Hematopoietic multipotent progenitor cell (in vitro differentiated cells): ENCODE data around the gene TMEM237. TPM values are rescaled to one million over a fixed set of nuclear protein-coding genes. Genes with fewer than 3 reads are reported as not detected.

Source experiments
- DNase-seq, 3 donors: peaks; one replicate each; pipeline ENCODE4 v3.0.0-alpha.2; 2011 to 2015; ENCODE audit warnings: low read depth in 2 of 3, low spot score in 2 of 3
- total RNA-seq: library from RNA; depleted of rRNA; stranded (reverse); fragments of >200 nt; gene quantifications from one replicate; pipeline ENCODE4 v1.2.3, GENCODE V29; 2012

TMEM237 gene
- total RNA-seq, 1 donor, result 8.6 TPM

- peak; percentile 74 to 88 (median 86) for DNase-seq
Measured at GRCh38 chr2:201642579-201643215, 606 bp downstream of the TMEM237 start.

GRCh38 chr2:201642086-201642578 lies 1.2 kb downstream of the TMEM237 start:
- DNase-seq, result no peak

GRCh38 chr2:201639205-201639604 lies 4.1 kb downstream of the TMEM237 start:
- DNase-seq, result no peak

GRCh38 chr2:201638326-201638725 lies 5.0 kb downstream of the TMEM237 start:
- no peak for DNase-seq

- DNase-seq, result no peak
Measured at GRCh38 chr2:201633661-201634249, 9.5 kb downstream of the TMEM237 start.

- DNase-seq, result no peak
Measured at GRCh38 chr2:201631041-201631440, 12.3 kb downstream of the TMEM237 start.

GRCh38 chr2:201630577-201630976 lies 12.7 kb downstream of the TMEM237 start:
- no peak for DNase-seq

GRCh38 chr2:201628545-201628944 lies 14.8 kb downstream of the TMEM237 start:
- no peak for DNase-seq

GRCh38 chr2:201622306-201622970 lies 20.9 kb downstream of the TMEM237 start:
- DNase-seq, result no peak

GRCh38 chr2:201621293-201621999 lies 21.9 kb downstream of the TMEM237 start:
- no peak for DNase-seq

GRCh38 chr2:201618744-201619662 lies 24.3 kb downstream of the TMEM237 start:
- DNase-seq, result peak in 2 of 3 donors; percentile 35 to 39

GRCh38 chr2:201608021-201608420 lies 35.3 kb downstream of the TMEM237 start:
- DNase-seq, result no peak

- no peak for DNase-seq
Measured at GRCh38 chr2:201607568-201607967, 35.7 kb downstream of the TMEM237 start.

- no peak for DNase-seq
Measured at GRCh38 chr2:201600906-201601305, 42.4 kb downstream of the TMEM237 start.

GRCh38 chr2:201597397-201597796 lies 45.9 kb downstream of the TMEM237 start:
- no peak for DNase-seq

GRCh38 chr2:201580486-201580885 lies 62.8 kb downstream of the TMEM237 start:
- DNase-seq, result no peak

- no peak for DNase-seq
Measured at GRCh38 chr2:201579536-201579935, 63.8 kb downstream of the TMEM237 start.

GRCh38 chr2:201575971-201576370 lies 67.3 kb downstream of the TMEM237 start:
- DNase-seq, result no peak

GRCh38 chr2:201574766-201575165 lies 68.5 kb downstream of the TMEM237 start:
- DNase-seq, result no peak

GRCh38 chr2:201572846-201573508 lies 70.3 kb downstream of the TMEM237 start:
- no peak for DNase-seq
